Measurements from ENCODE around the gene TBC1D22A. TPM values are rescaled to one million over a fixed set of nuclear protein-coding genes. Genes with fewer than 3 reads are reported as not detected.

The TBC1D22A gene
- total RNA-seq, 1 donor from 2014 or later, result 15.3 TPM

DNA sequence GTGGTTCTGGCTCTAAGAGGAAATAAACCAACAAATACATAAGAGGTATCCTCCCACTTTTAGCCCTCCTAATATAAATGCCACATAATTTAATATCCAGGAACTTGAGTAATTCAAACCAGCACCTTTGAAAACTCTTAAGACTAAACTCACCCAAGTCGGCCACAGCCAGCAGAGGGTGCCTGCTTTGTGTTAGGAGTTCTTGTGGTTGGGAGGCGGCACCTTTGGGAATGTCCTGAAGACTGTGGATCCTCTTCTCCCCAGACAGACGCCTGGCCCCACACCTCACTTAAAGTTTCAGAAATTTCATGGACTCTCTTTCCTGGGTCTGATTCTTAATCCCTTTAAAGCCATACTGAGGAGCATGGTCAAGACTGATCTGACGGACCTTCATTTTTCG lies 169.0 kb downstream of the TBC1D22A start:
- DNase-seq (ENCODE audit: low read depth in 2 of 2), result peak in 1 of 2 donors; percentile 21

DNA sequence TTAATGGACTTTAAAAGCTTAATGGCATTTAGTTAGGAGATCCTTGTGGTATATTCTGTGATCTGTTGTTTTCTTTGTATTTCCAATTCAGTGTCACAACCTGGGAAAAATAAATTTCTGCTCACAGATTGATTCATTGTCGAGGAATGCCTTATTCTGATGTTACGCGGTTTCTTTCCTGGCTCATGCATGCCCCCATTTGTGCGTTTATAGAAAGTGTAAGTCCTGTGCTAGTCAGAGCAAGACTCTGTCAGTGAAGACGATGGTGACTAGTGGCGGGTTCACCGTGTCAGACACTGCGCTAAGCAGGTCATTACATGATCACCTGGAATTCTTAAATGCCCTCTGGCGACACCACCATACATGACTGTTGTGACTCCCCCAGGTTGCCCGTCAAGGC lies 169.4 kb downstream of the TBC1D22A start:
- no peak for DNase-seq (ENCODE audit: low read depth in 2 of 2)

DNA sequence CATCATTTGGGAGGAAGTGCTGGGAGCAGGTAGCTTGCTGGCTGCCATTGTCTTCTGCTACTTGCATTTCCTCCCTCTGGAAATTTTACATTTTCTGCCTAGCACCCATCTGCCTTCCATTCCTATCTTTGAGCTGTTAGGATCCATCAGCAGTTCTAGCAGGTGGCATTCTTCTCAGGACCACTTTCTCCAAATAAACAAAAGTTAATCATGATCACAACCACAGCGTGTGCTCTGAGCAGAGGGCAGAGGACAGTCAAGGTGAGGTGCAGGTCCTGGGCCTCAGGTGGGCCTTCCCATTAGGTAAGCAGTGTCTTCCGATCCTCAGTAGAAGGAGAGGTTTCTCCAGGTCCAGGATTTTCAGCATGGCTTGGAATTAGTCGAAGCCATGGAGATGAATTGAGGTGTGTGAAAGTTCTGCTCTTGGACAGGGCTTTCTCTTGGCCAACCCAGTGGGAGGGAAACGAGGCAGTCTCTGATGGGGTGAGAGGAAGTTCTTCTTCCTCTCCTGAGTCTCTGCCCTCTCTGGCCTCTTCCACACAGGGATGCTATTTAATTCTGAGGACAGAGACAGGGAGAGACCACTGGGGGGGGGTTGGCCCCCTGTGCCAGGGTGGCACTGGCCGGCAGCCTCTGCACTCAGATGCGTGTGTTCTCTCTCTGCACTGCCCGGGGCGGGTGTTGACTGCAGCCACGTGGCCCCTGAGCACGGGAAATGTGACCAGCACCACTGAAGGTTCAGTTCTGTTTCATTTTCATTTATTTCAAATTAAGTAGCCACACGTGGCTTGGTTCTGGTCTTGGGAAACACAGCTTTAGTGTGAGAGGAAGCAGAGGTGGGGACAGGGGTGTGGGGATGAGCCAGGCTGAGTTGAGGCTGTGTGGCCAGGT lies 170.8 kb downstream of the TBC1D22A start:
- DNase-seq (ENCODE audit: low read depth in 2 of 2), result no peak

DNA sequence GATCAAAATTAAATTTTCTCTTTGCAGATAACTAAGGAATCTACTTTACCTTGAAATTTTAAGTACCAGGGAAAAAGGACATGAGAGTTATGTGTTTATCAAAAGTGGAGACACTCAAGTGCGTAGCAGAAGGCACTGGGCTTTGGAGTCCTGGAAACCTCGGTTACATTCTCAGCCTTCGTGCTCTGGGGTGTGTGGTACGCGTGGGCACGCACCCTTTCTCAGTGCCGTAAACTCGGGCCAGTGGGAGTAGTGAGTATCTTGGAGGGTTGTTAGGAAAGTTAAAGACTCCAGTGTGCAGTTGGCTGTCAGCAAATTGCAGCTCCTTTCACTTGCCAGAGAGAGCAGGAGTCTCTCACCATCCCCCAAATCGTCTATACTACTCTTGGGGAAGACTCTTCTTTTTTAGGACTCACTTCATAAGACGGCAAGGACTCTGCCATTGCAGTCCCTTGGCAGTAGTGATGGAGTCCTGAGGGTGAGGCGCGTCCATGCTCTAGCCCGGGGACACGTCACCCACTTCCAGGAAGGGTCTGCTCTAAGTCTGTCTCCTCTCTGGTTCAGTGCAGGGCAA lies 171.8 kb downstream of the TBC1D22A start:
- DNase-seq (ENCODE audit: low read depth in 2 of 2), result no peak

DNA sequence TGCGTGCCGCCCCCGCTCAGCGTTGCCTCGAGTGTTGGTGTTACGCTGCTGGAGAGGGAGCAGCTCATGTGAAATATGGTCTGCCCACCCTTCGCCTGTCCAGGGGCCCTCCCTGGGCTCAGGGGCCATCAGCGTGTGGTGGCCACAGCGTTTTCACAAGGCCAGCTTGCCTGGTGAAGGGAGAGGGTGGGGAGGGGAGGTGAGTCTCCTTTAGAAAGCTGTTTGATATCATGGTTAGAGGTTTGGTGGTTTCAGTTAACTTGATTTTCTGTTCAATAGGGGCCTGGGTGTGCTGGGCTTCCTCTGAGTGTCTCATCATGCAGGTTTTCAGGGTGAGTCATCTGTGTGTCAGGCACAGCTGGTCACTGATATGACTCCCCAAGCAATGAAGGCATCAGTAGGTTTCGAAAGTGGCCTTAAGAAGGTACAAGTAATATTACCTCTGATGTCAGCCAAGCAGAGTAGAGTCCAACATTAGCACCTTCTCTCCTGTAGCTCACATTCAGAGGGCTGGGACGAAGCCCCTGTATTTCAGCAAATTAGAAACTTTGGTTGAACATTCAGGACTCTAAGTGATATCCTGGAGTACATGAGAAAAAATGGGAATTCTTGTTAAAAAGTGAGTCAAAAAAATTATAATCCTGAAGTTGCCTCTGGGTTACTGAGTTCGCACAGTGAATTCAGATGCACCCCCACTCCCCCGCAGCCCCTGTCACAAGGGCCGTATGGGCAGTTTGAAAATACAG lies 172.5 kb downstream of the TBC1D22A start:
- DNase-seq (ENCODE audit: low read depth in 2 of 2), result peak; percentile 55 to 94

DNA sequence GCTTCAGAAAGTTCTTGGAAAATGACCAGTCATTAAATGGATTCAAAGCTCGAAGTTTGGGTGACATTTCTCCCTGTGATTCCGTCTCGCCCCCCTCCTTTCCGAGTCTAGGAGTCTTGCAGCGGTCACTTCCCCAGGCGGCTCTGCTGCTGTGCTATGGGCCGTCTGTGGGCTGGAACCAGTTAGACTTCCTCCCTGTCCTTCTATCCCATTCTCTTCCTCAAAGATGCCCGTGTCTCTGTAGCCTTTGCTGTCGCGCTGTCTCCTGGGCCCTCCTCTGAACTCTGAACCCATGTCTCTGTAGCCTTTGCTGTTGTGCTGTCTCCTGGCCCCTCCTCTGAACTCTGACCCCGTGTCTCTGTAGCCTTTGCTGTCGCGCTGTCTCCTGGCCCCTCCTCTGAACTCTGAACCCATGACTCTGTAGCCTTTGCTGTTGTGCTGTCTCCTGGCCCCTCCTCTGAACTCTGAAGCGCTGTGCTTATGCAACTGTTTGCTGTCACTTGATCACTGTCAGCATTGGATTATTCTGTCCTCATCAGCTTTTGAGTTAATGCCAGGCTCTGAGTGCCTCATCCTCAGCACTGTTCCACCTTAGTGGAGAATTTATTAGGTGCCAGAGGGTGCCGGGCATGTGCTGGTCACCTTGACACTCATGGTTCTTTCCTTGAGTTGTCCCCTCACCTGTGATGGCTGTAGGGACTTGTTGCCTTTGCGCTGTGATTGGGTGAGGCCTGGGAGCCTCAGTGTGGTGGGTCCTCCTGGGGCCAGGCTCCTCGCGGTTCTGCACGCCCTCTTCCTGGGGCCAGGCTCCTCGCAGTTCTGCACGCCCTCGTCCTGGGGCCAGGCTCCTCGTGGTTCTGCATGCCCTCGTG lies 173.3 kb downstream of the TBC1D22A start:
- no peak for DNase-seq (ENCODE audit: low read depth in 2 of 2)

DNA sequence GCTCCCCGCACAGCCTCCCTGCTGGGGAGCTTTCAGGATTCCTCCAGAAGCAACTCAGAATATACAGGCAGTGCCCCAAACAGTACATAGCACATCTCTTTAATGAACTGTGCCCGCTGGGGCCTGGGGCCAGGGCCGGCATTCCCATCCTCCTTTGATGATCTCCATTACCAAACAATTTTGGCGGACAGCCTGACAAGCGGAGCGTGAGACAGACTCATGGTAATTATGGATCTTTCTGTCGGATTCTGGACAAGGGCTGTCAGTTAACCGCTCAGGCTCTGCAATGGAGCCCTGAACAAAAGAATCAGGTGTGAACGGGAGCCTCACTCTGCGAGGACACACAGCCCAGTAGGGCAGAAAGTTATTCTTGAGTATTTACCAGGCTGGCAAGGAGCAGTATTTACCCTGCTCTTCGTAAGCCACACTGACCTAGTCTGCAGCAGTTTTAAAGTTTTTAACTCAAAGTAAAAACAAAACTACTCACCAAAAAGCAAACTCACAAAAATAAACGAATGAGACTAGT lies 174.0 kb downstream of the TBC1D22A start:
- no peak for DNase-seq (ENCODE audit: low read depth in 2 of 2)

DNA sequence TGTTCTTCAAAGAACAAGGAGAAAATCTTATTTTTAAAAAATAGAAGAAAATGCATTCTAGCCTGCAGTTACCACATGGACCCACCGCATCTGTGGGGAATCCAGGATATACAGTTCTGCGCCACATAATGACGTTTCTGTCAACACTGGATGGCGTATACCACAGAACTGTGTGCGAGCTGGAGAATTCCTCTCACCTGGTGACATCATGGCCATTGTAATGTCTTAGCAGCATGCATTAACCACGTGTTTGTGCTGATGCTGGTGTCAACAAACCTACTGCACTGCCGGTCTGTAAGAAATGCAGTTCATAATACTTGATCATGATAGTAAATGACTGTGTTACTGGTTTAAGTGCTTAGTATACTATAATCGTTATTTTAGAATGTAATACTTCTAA lies 174.7 kb downstream of the TBC1D22A start:
- DNase-seq (ENCODE audit: low read depth in 2 of 2), result no peak

DNA sequence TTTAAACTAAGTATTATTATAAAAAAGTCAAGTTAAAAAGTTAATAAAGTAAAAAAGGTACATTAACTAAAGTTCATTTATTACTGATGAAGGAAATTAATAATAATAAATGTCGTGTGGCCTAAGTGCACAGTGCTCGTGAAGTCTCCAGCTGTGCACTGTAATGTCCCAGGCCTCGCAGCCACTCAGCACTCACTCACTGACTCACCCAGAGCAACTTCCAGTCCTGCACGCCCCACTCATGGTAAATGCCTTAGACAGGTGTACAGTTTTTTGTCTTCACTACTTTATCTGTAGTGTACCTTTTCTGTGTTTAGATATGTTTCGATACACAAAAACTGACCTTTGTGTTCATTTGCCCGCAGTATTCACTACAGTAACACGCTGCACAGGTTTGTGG lies 175.5 kb downstream of the TBC1D22A start:
- DNase-seq (ENCODE audit: low read depth in 2 of 2), result no peak

DNA sequence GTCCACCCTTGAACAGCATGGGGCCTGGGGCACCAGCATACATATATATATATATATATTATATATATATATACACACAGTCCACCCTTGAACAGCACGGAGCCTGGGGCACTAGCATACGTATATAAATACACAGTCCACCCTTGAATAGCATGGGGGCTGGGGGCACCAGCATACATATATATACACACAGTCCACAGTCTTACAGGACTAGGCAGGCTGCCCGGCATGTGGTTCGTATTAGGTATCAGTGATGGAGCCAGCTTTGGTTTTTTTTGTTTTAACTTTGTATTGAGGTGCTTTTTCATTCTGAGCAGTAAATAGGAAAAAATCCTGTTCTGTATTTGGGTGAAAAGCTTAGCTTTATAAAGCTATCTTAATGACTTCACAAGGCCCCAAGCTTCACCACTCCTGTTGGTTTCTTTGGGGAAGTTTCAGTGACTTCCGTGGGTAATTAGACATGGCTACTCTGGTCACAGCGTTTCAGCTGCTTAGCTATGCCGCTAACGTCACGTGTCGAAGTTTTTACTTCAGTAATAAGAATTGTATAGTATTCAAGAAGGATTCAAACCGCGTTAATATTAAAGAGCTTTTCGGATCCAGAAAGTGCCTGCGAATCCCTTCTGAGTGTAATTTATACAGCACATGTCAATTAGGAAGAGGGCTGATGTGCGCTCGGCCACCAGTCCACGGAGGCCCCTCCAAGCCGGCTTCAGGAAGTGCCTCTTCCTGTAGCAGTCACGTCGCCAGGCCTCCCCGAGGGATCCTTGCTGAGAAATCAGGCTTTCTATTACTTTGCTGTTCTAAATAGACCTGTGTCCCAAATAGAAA lies 179.7 kb downstream of the TBC1D22A start:
- DNase-seq (ENCODE audit: low read depth in 2 of 2), result peak; percentile 38 to 60

DNA sequence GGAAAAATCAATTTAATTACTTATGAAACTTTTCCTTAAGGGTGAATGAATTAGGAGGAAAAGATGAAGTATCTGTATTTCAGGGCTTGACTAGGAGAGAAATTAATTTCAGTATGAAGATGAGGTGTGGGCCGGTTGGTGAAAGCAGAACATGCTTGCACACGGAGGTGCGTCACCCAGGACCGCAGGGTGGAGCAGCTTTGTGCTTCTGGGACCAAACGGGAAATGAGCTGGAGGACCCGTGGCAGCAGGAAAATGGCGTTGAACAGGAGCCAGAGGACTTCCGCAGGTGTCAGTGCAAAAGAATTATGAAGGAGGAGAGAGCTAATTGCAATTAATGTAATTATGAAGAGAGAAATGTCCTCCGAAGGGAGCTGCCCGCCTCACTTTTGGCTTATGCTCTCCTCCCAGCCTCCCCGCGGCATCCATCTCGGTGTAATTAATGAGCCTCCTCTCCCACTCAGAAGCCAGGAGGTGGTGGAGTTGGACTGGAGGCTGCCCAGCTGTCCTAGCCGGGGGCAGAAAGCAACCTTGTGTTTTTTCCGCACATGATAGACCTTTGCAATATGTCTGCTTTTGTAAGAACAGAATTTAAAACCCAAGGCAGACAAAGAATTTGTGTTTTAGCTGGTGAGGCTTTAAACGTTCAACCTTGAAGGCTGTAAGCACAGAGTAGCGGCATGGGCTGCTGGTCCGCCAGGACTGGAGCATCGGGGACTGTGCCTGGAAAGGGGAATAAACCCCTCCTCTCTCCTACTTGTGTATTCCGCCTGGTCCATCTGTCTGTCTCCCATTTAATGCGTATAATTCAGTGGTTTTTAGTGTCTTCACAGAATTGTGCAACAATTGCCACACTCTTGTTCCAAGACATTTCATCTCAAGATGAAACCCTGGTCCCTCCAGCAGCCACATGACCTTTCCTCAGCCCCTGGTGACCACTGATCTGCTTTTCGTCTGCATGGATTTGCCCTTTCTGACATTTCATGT lies 180.6 kb downstream of the TBC1D22A start:
- peak; percentile 70 to 85 for DNase-seq (ENCODE audit: low read depth in 2 of 2)

DNA sequence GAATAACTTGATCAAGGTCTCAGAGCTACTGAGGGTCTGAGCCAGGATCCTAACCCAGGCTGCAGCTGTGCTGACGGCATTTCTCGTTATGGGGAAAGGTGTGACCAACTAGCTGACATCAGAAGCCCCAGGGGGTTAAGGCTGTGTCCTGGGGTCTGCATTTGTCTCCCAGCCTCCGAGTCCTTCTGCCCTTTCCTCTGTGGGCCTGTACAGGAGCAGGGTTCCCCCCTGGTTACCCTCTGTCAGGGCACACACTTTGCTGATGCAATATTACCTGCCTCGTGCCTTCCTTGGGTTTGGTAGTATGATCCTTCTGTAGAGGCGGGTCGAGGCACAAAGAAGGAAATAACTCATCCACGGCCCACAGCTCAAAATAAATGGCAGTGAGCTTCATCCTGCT lies 183.0 kb downstream of the TBC1D22A start:
- DNase-seq (ENCODE audit: low read depth in 2 of 2), result no peak

DNA sequence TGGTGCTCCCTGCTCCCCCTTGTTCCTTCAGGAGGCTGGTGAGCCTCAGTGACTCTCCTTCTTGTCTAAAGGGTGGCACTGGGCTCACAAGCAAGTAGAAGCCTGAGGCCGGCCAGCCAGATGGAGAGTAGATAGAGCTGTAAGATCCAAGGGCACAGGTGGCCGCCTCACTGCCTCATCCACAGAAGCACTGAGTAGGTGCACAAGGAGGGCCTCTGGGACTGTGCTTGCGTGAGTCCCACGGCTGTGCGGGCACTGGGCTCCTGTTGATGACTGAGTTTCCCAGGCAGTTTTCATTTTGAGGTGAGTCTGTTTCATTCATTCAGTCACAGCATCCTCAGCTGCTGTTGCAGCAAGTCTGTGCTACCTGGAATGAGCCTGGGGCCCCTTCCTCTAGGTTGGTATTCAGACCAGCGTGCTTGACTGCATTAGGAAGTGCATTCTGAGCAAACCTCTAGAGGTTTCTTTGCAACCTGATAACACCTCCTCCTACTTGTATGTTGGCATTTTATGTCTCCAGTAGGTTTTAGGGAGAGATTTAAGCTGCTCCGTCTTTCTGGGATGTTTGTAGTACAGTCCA lies 184.0 kb downstream of the TBC1D22A start:
- no peak for DNase-seq (ENCODE audit: low read depth in 2 of 2)

DNA sequence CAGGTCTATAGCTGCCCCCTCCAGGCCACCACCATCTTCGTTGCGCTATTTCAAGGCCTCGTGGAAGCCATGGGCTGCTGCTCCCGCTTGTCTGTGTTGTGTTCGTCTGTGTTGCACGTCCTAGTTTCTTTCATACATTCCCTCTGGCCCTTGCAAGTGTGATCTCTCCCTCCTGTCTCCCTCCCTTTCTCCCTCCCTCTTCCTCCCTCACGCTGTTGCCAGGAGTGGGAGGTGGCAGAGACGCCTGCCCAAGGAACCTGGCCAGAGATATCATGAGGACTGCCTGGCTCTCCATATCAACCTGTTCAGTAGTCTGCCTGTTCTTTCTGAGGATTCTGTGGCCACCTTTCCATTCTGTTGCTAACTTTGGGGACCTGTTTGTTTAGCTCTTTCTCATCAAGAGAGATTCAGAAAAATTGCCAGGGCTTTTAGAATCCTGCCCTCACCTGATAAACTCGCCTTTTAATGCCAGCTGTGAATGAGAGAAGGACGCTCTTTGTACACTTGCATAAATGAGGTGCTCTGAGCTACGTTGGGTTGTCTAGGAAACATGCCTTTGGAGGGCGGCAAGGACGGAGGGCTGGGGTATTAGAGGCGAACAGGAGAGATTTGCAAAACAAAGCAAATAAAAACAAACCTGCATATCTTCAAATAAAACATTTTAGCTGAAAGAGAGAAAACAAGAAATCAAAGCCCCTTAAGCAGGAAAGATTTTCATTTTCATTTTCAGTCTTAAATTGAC lies 185.2 kb downstream of the TBC1D22A start:
- no peak for DNase-seq (ENCODE audit: low read depth in 2 of 2)

DNA sequence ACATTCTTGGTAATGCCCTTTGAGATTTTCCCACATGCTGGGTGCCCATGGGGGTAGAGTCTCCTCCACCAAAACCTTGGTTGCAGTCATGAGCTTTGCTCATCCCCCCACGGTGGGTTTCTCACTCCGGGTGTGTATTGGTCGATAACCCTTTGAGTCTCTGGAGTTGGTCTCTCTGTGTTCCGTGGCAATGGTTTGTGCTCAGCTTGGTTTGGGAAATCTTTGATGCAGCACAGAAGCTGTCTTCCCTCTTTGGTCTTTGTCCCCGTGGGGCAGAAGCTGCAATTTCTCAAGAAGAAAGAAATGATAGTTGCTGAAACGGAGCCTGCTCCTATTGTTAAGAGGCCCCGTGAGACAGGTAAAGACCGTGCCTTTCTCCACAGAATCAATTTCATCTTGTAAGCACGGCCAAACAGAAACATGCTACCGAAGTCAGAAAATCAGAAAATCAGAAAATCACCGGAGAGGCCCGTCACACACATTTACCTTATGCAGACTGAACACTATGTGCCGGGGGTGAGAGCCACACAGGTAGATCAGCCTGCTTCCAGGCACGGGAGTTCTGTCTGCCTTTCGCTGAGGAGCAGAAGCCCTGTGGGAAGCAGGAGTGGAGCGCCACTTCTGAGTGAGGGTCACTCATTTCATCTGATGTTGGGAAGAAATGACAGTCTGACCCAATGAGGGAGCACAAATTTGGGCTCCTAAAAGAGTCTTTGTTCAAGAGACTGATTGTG lies 186.1 kb downstream of the TBC1D22A start:
- DNase-seq (ENCODE audit: low read depth in 2 of 2), result no peak

DNA sequence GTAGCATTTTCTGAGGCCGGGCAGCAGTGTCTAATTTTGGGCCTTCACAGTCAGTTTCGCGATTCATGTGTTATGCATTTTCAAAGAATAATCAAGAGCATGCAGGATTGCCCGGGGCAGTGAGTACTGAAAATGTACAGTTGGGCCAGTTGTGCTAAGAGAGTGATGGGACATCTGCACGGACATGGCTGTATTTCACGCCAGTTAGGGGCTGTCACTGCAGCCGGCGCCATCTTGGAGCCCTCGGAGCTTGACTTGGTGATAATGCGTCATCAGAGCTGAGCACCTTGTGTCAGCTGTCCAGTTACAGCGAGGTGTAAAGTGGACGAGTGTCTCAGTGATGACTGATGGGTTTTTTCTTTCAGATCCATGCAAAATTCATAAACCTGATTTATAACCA lies 188.9 kb downstream of the TBC1D22A start:
- DNase-seq (ENCODE audit: low read depth in 2 of 2), result no peak

DNA sequence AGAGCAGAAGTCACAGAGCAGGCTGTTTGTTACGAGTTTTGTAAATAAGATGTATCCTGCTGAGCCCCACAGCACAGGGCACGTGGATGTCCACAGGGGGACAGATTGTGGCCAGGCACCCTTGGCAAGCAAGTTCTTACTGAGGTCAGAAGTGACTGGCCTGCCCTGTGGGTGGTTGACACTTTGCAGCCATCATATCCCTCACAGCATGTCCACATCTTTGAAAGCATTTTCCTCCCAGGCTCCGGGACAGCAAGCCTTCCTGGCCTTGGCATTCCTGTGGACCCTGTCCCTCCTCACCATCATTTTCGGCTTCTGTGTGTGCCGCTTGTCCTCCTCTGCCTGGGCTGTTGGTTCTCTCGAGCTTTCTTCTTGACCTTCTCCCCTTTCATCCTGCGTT lies 189.5 kb downstream of the TBC1D22A start:
- peak in 1 of 2 donors; percentile 33 for DNase-seq (ENCODE audit: low read depth in 2 of 2)

Measured in lung microvascular endothelial cell (primary cell).